ENCODE data around the gene NEAT1.
"Not testable (repeated sequence)": the region's sequence is repeated elsewhere in the genome, so short reads cannot be mapped to it uniquely, and the experiment has no call there.

The NEAT1 gene

DNA sequence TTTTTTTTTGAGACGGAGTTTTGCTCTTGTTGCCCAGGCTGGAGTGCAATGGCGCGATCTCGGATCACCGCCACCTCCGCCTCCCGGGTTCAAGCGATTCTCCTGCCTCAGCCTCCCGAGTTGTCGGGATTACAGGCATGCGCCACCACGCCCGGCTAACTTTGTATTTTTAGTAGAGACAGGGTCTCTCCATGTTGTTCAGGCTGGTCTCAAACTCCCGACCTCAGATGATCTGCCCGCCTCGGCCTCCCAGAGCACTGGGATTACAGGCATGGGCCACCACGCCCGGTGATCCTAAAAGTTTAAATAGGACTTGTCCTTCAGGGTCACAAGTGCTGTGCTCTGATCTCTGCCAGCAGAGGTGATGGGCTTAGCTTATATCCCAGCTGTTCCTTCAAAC is 42.9 kb downstream of the NEAT1 start:
- not testable (repeated sequence) for H3K4me1 ChIP-seq (ENCODE audit: control insufficient read depth in 2 of 2, insufficient read depth in 1 of 2, low read depth in 1 of 2, low read length in 2 of 2); H4K91ac ChIP-seq (ENCODE audit: low read depth, low read length, poor library complexity); H3K4me3 ChIP-seq (ENCODE audit: low read length in 2 of 2); H2AK5ac ChIP-seq (ENCODE audit: low read depth, low read length); H3K4ac ChIP-seq (ENCODE audit: low read length); H3K9me3 ChIP-seq (replicated peaks in 1 of 2; ENCODE audit: control insufficient read depth in 2 of 2, insufficient read depth in 1 of 2, low read depth in 1 of 2, low read length in 2 of 2); H2AFZ ChIP-seq (ENCODE audit: low read length); H3K79me1 ChIP-seq (ENCODE audit: low read depth, low read length); H3K9ac ChIP-seq (ENCODE audit: low read depth, low read length, poor library complexity); H3K4me2 ChIP-seq (ENCODE audit: insufficient read depth, low read length, poor library complexity, severe bottlenecking); H3K27ac ChIP-seq (replicated peaks; ENCODE audit: low read length); H3K23ac ChIP-seq (ENCODE audit: low read depth, low read length, poor library complexity); H2BK120ac ChIP-seq (ENCODE audit: low read depth, low read length); H3K27me3 ChIP-seq (ENCODE audit: control insufficient read depth in 3 of 3, insufficient read depth in 3 of 3, low read depth in 1 of 3, low read length in 3 of 3); DNase-seq (ENCODE audit: low spot score); H2BK5ac ChIP-seq (ENCODE audit: low read length); H2BK12ac ChIP-seq (ENCODE audit: low read length); H2BK15ac ChIP-seq (ENCODE audit: low read length); H3K18ac ChIP-seq (ENCODE audit: low read length); H3K36me3 ChIP-seq (replicated peaks in 1 of 2; ENCODE audit: control insufficient read depth in 2 of 2, insufficient read depth in 2 of 2, low read length in 2 of 2); H4K8ac ChIP-seq (ENCODE audit: low read depth, low read length); H3K14ac ChIP-seq (ENCODE audit: low read length)
- WGBS, 2 donors (ENCODE audit: extremely low coverage in 2 of 2, insufficient read length in 2 of 2, insufficient replicate concordance in 1 of 2) = no CpG with 5 or more reads among the region's 18 CpGs

GRCh38 chr11:65467306-65467705 is 44.7 kb downstream of the NEAT1 start:
- H3K79me1 ChIP-seq (ENCODE audit: low read depth, low read length); H4K91ac ChIP-seq (ENCODE audit: low read depth, low read length, poor library complexity): not testable (repeated sequence)
- WGBS, 2 donors (ENCODE audit: extremely low coverage in 2 of 2, insufficient read length in 2 of 2, insufficient replicate concordance in 1 of 2) = no CpG with 5 or more reads among the region's 6 CpGs

DNA sequence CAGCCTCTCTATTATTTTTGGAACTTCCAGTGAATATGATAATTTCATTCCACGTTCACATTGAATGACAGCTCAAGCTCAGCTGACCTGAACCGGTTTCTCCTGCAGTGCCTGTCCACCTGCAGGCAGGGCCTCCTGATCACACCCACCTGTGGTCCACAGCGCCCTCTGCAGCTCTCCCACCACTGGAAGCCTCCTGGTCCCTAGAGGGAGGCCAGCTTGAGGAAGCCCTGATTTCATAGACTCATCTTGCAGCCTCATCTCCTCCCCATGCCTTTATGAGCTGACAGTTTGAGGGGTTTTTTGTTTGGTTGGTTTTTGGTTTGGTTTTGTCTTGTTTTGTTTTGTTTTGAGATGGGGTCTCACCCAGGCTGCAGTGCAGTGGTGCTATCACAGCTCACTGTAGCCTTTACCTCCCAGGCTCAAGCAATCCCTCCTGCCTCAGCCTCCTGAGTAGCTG is 46.3 kb downstream of the NEAT1 start:
- no peak overlapping the region for H4K91ac ChIP-seq (ENCODE audit: low read depth, low read length, poor library complexity)
- no peaks in the 10 kb centered on the region for H3K79me1 ChIP-seq (ENCODE audit: low read depth, low read length)
- WGBS, 2 donors (ENCODE audit: extremely low coverage in 2 of 2, insufficient read length in 2 of 2, insufficient replicate concordance in 1 of 2) = no CpG with 5 or more reads among the region's 3 CpGs
- no peak overlapping the region for H2BK5ac ChIP-seq (ENCODE audit: low read length)
- no peak overlapping the region for H2BK12ac ChIP-seq (ENCODE audit: low read length)
- no peak overlapping the region for H3K9ac ChIP-seq (ENCODE audit: low read depth, low read length, poor library complexity)
- H2BK15ac ChIP-seq (ENCODE audit: low read length) = no peak overlapping the region
- no peaks in the 10 kb centered on the region for H3K9me3 ChIP-seq (replicated peaks in 1 of 2; ENCODE audit: control insufficient read depth in 2 of 2, insufficient read depth in 1 of 2, low read depth in 1 of 2, low read length in 2 of 2)
- no peak overlapping the region for H3K27ac ChIP-seq (replicated peaks; ENCODE audit: low read length)
- no peak for DNase-seq (ENCODE audit: low spot score)
- H2AFZ ChIP-seq (ENCODE audit: low read length) = no peak overlapping the region
- H2AK5ac ChIP-seq (ENCODE audit: low read depth, low read length) = no peak overlapping the region
- H3K36me3 ChIP-seq (replicated peaks in 1 of 2; ENCODE audit: control insufficient read depth in 2 of 2, insufficient read depth in 2 of 2, low read length in 2 of 2) = no peaks in the 10 kb centered on the region
- no peak overlapping the region for H3K4me2 ChIP-seq (ENCODE audit: insufficient read depth, low read length, poor library complexity, severe bottlenecking)
- H3K4me3 ChIP-seq (ENCODE audit: low read length in 2 of 2) = no peak overlapping the region
- no peak overlapping the region for H3K23ac ChIP-seq (ENCODE audit: low read depth, low read length, poor library complexity)
- H3K4me1 ChIP-seq (ENCODE audit: control insufficient read depth in 2 of 2, insufficient read depth in 1 of 2, low read depth in 1 of 2, low read length in 2 of 2) = peaks cover 5 to 9% of the 10 kb centered on the region in 2 donors
- H3K4ac ChIP-seq (ENCODE audit: low read length) = no peak overlapping the region
- no peak overlapping the region for H3K14ac ChIP-seq (ENCODE audit: low read length)
- H2BK120ac ChIP-seq (ENCODE audit: low read depth, low read length) = no peak overlapping the region
- no peaks in the 10 kb centered on the region for H3K27me3 ChIP-seq (ENCODE audit: control insufficient read depth in 3 of 3, insufficient read depth in 3 of 3, low read depth in 1 of 3, low read length in 3 of 3)
- no peak overlapping the region for H4K8ac ChIP-seq (ENCODE audit: low read depth, low read length)
- no peak overlapping the region for H3K18ac ChIP-seq (ENCODE audit: low read length)

More at GRCh38 chr11:65467306-65467705, 44.7 kb downstream of the NEAT1 start:
- not testable (repeated sequence) for H3K27me3 ChIP-seq (ENCODE audit: control insufficient read depth in 3 of 3, insufficient read depth in 3 of 3, low read depth in 1 of 3, low read length in 3 of 3); H3K36me3 ChIP-seq (replicated peaks in 1 of 2; ENCODE audit: control insufficient read depth in 2 of 2, insufficient read depth in 2 of 2, low read length in 2 of 2); H3K9me3 ChIP-seq (replicated peaks in 1 of 2; ENCODE audit: control insufficient read depth in 2 of 2, insufficient read depth in 1 of 2, low read depth in 1 of 2, low read length in 2 of 2); H2BK5ac ChIP-seq (ENCODE audit: low read length); H3K4me2 ChIP-seq (ENCODE audit: insufficient read depth, low read length, poor library complexity, severe bottlenecking); H3K4me3 ChIP-seq (ENCODE audit: low read length in 2 of 2); H3K14ac ChIP-seq (ENCODE audit: low read length); H2AFZ ChIP-seq (ENCODE audit: low read length); DNase-seq (ENCODE audit: low spot score); H2BK15ac ChIP-seq (ENCODE audit: low read length); H3K4ac ChIP-seq (ENCODE audit: low read length); H2AK5ac ChIP-seq (ENCODE audit: low read depth, low read length); H2BK12ac ChIP-seq (ENCODE audit: low read length); H3K9ac ChIP-seq (ENCODE audit: low read depth, low read length, poor library complexity); H3K27ac ChIP-seq (replicated peaks; ENCODE audit: low read length); H4K8ac ChIP-seq (ENCODE audit: low read depth, low read length); H2BK120ac ChIP-seq (ENCODE audit: low read depth, low read length); H3K4me1 ChIP-seq (ENCODE audit: control insufficient read depth in 2 of 2, insufficient read depth in 1 of 2, low read depth in 1 of 2, low read length in 2 of 2); H3K18ac ChIP-seq (ENCODE audit: low read length); H3K23ac ChIP-seq (ENCODE audit: low read depth, low read length, poor library complexity)

DNA sequence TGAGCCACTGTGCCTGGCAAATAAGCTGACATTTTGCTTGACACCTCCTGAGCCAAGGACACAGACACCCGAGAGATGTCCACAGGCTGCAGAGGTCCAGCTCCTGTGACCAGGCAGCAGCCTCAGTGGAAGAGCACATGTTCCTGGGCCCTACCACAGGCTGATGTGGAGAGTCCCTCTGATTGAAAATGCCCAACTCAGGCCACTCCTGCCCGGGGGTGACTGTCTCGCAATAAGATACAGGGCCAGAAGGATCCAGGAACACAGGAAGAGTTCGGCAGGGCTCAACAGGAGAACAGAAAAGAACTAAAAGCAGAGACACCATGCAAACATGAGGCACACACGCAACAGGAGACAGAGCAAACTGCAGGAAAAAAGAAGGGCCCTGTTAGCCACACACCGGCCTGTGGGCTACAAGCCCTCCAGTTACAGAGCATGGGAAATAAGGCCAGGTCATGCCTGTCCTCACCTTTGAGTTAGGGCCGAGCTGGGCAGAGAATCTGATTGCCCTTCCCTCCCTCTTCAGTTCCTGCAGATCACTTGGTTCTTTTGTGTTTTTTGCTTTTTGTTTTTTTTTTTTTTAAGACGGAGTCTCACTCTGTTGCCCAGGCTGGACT is 47.9 kb downstream of the NEAT1 start:
- Histone ChIP-seq H3K23ac (ENCODE audit: low read depth, low read length, poor library complexity) (no peak overlapping the region), H3K9ac (ENCODE audit: low read depth, low read length, poor library complexity) (no peak overlapping the region), H3K9me3 (replicated peaks in 1 of 2; ENCODE audit: control insufficient read depth in 2 of 2, insufficient read depth in 1 of 2, low read depth in 1 of 2, low read length in 2 of 2) (no peaks in the 10 kb centered on the region), H2BK5ac (ENCODE audit: low read length) (no peak overlapping the region), H2BK12ac (ENCODE audit: low read length) (no peak overlapping the region), H4K91ac (ENCODE audit: low read depth, low read length, poor library complexity) (no peak overlapping the region), H3K4me3 (ENCODE audit: low read length in 2 of 2) (no peak overlapping the region), H2AK5ac (ENCODE audit: low read depth, low read length) (no peak overlapping the region), H3K14ac (ENCODE audit: low read length) (no peak overlapping the region), H3K4ac (ENCODE audit: low read length) (no peak overlapping the region), H3K27ac (replicated peaks; ENCODE audit: low read length) (no peak overlapping the region), H3K18ac (ENCODE audit: low read length) (no peak overlapping the region), H4K8ac (ENCODE audit: low read depth, low read length) (no peak overlapping the region), H2AFZ (ENCODE audit: low read length) (peak overlapping the region; percentile 67), H3K4me1 (ENCODE audit: control insufficient read depth in 2 of 2, insufficient read depth in 1 of 2, low read depth in 1 of 2, low read length in 2 of 2) (peaks cover 5 to 9% of the 10 kb centered on the region in 2 donors), H3K27me3 (ENCODE audit: control insufficient read depth in 3 of 3, insufficient read depth in 3 of 3, low read depth in 1 of 3, low read length in 3 of 3) (no peaks in the 10 kb centered on the region), H2BK120ac (ENCODE audit: low read depth, low read length) (no peak overlapping the region), H3K79me1 (ENCODE audit: low read depth, low read length) (no peaks in the 10 kb centered on the region), H2BK15ac (ENCODE audit: low read length) (no peak overlapping the region), H3K4me2 (ENCODE audit: insufficient read depth, low read length, poor library complexity, severe bottlenecking) (no peak overlapping the region), H3K36me3 (replicated peaks in 1 of 2; ENCODE audit: control insufficient read depth in 2 of 2, insufficient read depth in 2 of 2, low read length in 2 of 2) (no peaks in the 10 kb centered on the region)
- WGBS, 2 donors (ENCODE audit: extremely low coverage in 2 of 2, insufficient read length in 2 of 2, insufficient replicate concordance in 1 of 2) = no CpG with 5 or more reads among the region's 8 CpGs
- no peak for DNase-seq (ENCODE audit: low spot score)

Data from neuronal stem cell (in vitro differentiated cells).